Left ventricle myocardium inferior (tissue), 1 donor: ENCODE measurements around the gene MTG1. TPM values are rescaled to one million over a fixed set of nuclear protein-coding genes. Genes with fewer than 3 reads are reported as not detected.

Experiments used
- DNase-seq: peaks from one replicate; pipeline ENCODE4 v3.0.0-alpha.2; 2020
- H3K27ac ChIP-seq: fragments of 200-600 bp; replicated peaks from 2 replicates; pipeline ENCODE4 v1.8.0; 2021
- H3K27me3 ChIP-seq: fragments of 200-600 bp; 2 replicates; pipeline ENCODE4 v1.8.0; 2021; ENCODE audit warnings: low read depth
- H3K36me3 ChIP-seq: fragments of 200-600 bp; 2 replicates; pipeline ENCODE4 v1.8.0; 2021
- H3K4me1 ChIP-seq: fragments of 200-600 bp; 2 replicates; pipeline ENCODE4 v1.8.0; 2021
- H3K4me3 ChIP-seq: fragments of 200-600 bp; 2 replicates; pipeline ENCODE4 v1.8.0; 2021; ENCODE audit warnings: mild to moderate bottlenecking, moderate library complexity
- H3K9me3 ChIP-seq: fragments of 200-600 bp; replicated peaks from 2 replicates; pipeline ENCODE4 v1.8.0; 2021
- intact Hi-C: fragments of 100-400 bp; cut with micrococcal nuclease; formaldehyde crosslinking; loops from one replicate; pipeline ENCODE4 v1.11.0; 2022
- total RNA-seq: library from RNA; stranded (reverse); fragmentation: NEBNext Ultra II Directional; extraction: Animal tissue kit (Norgen Biotek cat#: 25700); gene quantifications from one replicate; pipeline ENCODE4 v1.2.1, GENCODE V29; 2021
- TF ChIP-seq, protein P1 (sequence below): fragments of 200-600 bp; IDR thresholded peaks from 2 replicates; pipeline ENCODE4 v1.8.0; 2021; ENCODE audit warnings: antibody characterized with exemption, mild to moderate bottlenecking, borderline replicate concordance
- donor health status: DM: no; HTN: yes; CAD: no; lungs with severe emphysema.

Gene MTG1
- total RNA-seq, 1 donor from 2014 or later, result 14.0 TPM

DNA sequence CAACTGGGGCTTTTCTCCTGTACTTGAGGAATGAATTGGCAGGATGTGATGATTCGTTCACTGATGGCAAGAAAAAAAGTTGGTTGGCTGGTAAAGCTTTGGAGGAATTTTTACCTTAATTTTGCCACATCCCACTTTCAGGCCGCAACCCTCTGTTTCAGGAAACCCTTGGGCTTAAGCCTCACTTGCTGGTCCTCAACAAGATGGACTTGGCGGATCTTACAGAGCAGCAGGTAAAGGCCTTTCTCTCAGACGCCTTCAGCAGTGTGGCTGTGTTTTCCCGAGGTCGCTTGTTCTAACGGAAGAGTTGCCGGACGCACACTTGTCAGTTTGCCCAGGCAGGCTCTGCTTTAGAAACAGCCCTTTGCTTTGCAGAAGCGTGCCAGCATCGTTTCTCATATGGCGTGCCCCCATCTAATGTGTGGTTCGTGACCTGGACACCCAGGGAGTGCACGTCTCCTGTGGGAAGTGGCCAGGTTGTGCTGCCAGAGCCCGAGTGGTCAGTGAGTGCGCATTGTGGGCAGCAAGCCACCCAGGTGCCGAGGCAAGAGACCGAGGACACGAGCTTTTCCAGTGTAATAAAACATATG is 2.2 kb downstream of the MTG1 start:
- H3K27ac ChIP-seq, result no peak overlapping the region
- H3K4me3 ChIP-seq, result no peak overlapping the region
- intact Hi-C loops, result no loop called here
- H3K9me3 ChIP-seq, result no peaks in the 10 kb centered on the region
- peaks cover 28% of the 10 kb centered on the region for H3K4me1 ChIP-seq
- H3K36me3 ChIP-seq, result peaks cover 55% of the 10 kb centered on the region
- no peak for DNase-seq
- TF ChIP-seq, protein P1, sequence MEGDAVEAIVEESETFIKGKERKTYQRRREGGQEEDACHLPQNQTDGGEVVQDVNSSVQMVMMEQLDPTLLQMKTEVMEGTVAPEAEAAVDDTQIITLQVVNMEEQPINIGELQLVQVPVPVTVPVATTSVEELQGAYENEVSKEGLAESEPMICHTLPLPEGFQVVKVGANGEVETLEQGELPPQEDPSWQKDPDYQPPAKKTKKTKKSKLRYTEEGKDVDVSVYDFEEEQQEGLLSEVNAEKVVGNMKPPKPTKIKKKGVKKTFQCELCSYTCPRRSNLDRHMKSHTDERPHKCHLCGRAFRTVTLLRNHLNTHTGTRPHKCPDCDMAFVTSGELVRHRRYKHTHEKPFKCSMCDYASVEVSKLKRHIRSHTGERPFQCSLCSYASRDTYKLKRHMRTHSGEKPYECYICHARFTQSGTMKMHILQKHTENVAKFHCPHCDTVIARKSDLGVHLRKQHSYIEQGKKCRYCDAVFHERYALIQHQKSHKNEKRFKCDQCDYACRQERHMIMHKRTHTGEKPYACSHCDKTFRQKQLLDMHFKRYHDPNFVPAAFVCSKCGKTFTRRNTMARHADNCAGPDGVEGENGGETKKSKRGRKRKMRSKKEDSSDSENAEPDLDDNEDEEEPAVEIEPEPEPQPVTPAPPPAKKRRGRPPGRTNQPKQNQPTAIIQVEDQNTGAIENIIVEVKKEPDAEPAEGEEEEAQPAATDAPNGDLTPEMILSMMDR, result no peak
- no peaks in the 10 kb centered on the region for H3K27me3 ChIP-seq

DNA sequence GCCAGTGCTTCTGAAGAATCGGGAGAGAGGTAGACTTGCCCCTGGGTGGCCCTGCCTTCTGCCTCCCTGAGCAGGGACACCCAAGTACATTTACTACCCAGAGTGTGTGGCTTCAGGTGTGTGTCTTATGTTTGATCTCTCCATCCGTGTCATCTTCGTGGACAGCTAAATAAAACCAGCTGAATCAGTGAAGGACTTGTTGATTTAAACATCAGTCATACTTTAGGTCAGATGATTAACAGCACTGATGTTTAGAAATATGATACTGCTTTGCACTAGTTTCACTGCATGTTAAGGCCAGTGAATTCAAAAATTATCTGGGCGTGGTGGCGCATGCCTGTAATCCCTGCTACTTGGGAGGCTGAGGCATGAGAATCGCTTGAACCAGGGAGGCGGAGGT is 4.0 kb downstream of the MTG1 start:
- Histone ChIP-seq H3K36me3 (peaks cover 72% of the 10 kb centered on the region), H3K4me1 (peaks cover 28% of the 10 kb centered on the region), H3K4me3 (no peak overlapping the region), H3K27ac (no peak overlapping the region), H3K9me3 (no peaks in the 10 kb centered on the region), H3K27me3 (no peaks in the 10 kb centered on the region)
- intact Hi-C loops, result no loop called here
- TF ChIP-seq, protein P1, result no peak
- no peak for DNase-seq

DNA sequence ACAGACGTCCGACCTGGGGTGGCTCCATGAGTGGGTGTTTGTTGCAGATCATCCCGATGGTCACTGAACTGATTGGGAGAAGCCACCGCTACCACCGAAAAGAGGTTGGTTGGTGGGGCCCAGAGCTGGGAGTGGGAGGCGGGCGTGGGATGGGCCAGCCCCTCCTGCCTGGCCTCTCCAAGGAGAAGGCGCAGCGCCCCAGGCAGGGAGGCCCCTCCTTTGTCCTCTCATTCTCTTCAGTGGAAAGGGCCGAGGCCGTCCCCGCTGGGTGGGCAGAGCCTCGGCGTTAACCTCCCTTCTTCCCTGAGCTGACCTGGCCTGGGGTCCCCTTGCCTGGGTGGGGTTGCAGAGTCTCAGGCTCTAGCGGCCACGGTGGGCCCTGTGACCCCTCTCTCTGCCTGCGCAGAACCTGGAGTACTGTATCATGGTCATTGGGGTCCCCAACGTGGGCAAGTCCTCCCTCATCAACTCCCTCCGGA is 5.2 kb downstream of the MTG1 start:
- H3K4me1 ChIP-seq, result peaks cover 22% of the 10 kb centered on the region
- H3K4me3 ChIP-seq, result no peak overlapping the region
- TF ChIP-seq, protein P1, result no peak
- no peak overlapping the region for H3K27ac ChIP-seq
- H3K27me3 ChIP-seq, result no peaks in the 10 kb centered on the region
- H3K9me3 ChIP-seq, result no peaks in the 10 kb centered on the region
- peaks cover 81% of the 10 kb centered on the region for H3K36me3 ChIP-seq
- DNase-seq, result no peak
- intact Hi-C loops, result no loop called here

DNA sequence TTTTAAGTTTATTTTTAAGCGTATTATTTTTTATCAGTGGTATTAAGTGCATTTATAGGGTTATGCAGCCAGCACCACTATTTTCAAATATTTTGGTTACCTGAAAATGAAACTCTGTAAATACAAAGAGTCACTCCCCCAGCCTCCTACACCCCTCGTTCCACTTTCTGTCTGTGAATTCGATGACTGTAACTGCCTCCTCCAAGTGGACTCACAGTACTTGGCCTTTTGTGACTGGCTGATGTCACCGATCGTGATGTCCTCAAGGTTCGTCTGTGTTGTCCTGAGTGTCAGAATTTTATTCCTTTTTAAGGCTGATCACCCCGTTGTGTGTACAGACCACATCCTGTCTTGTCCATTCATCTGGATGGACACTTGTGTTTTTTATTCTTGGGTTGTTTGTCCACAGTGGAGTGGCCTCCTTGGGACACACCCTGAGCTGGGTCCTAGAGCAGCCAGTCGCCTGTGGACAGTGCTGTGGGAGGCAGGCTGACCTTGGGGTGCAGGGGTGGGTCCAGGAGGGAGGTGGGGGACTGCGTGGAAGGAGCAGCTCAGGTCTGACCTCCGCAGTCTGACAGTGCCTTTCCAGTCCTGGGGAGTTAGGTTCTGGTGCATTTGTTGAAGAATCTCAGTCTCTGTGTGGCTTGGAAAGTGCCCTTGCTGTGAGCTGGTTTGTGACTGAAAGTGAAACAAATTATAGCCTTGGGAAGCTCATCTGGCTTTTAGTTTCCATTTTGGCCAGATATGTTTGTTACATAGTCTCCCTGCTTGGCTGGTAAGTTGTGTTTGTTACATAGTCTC is 6.9 kb downstream of the MTG1 start:
- intact Hi-C loops, result no loop called here
- no peak for DNase-seq
- Histone ChIP-seq H3K4me3 (no peak overlapping the region), H3K9me3 (no peaks in the 10 kb centered on the region), H3K4me1 (peaks cover 5% of the 10 kb centered on the region), H3K36me3 (peaks cover 93% of the 10 kb centered on the region), H3K27me3 (no peaks in the 10 kb centered on the region), H3K27ac (no peak overlapping the region)
- TF ChIP-seq, protein P1, result no peak

DNA sequence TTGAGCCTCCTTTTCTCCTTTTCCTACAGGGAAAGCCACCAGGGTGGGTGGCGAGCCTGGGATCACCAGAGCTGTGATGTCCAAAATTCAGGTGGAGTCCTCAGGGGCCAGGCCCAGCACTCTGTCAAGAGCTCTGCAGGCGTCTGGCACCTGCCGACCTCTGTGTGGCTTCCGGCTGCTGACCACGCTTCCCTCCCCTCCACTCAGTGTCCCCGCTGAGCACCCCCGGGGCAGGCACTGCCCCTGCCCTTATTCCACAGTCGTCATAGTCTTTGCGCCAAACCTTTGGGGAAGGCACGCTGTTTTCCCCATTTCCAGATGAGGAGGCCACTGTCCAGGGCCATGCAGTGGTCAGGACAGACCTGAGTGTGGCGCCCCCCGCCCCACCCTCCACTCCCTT is 7.5 kb downstream of the MTG1 start:
- H3K27me3 ChIP-seq, result no peaks in the 10 kb centered on the region
- TF ChIP-seq, protein P1, result no peak
- intact Hi-C loops, result no loop called here
- H3K36me3 ChIP-seq, result peaks cover 93% of the 10 kb centered on the region
- no peak for DNase-seq
- no peak overlapping the region for H3K4me3 ChIP-seq
- no peak overlapping the region for H3K27ac ChIP-seq
- H3K9me3 ChIP-seq, result no peaks in the 10 kb centered on the region
- peaks cover 5% of the 10 kb centered on the region for H3K4me1 ChIP-seq
